ENCODE results near the gene MSRB1.

MSRB1 gene

GRCh38 chr16:1942810-1943726 is at the start of gene MSRB1:
TSS of gene MSRB1 (minus strand) at chr16:1943199. CDS start at chr16:1943156, 43 bp downstream.
- DNase-seq = peak; percentile 99

- no peak for DNase-seq
Observed at GRCh38 chr16:1991948-1992703, 49.1 kb upstream of the MSRB1 start.

GRCh38 chr16:1991588-1991947 is 48.6 kb upstream of the MSRB1 start:
- no peak for DNase-seq

GRCh38 chr16:1991135-1991551 is 48.1 kb upstream of the MSRB1 start:
- no peak for DNase-seq

GRCh38 chr16:1990351-1991134 is 47.5 kb upstream of the MSRB1 start:
- no peak for DNase-seq

- no peak for DNase-seq
Observed at GRCh38 chr16:1990101-1990350, 47.0 kb upstream of the MSRB1 start.

- DNase-seq = no peak
Observed at GRCh38 chr16:1989209-1990100, 46.5 kb upstream of the MSRB1 start, which contains the start of gene SYNGR3. TSS of gene SYNGR3 (plus strand) at chr16:1989970. CDS start at chr16:1990103, 133 bp downstream.

GRCh38 chr16:1987198-1987597 is 44.2 kb upstream of the MSRB1 start:
- no peak for DNase-seq

- no peak for DNase-seq
Observed at GRCh38 chr16:1985466-1986150, 42.6 kb upstream of the MSRB1 start.

GRCh38 chr16:1984347-1985225 is 41.6 kb upstream of the MSRB1 start:
- no peak for DNase-seq

GRCh38 chr16:1983544-1984346 is 40.7 kb upstream of the MSRB1 start, which contains the start of gene GFER:
TSS of gene GFER (plus strand) at chr16:1984193. CDS start at chr16:1984219, 26 bp downstream.
- DNase-seq = peak; percentile 60

GRCh38 chr16:1982991-1983543 is 40.1 kb upstream of the MSRB1 start:
- DNase-seq = no peak

- no peak for DNase-seq
Observed at GRCh38 chr16:1982013-1982433, 39.0 kb upstream of the MSRB1 start.

GRCh38 chr16:1981398-1981836 is 38.4 kb upstream of the MSRB1 start, which contains the start of gene NOXO1:
TSS of gene NOXO1 (minus strand) at chr16:1981469. CDS start at chr16:1981179, 290 bp downstream.
- DNase-seq = no peak

GRCh38 chr16:1980770-1981087 is 37.7 kb upstream of the MSRB1 start:
- DNase-seq = no peak

GRCh38 chr16:1980030-1980769 is 37.2 kb upstream of the MSRB1 start:
- no peak for DNase-seq

- no peak for DNase-seq
Observed at GRCh38 chr16:1979271-1980029, 36.5 kb upstream of the MSRB1 start.

Measured in NCI-H187 treated with DMSO at 0.1 percent for 48 hours (cell line).